ENCODE data around the gene NAP1L4. TPM values are rescaled to one million over a fixed set of nuclear protein-coding genes. Genes with fewer than 3 reads are reported as not detected.

The NAP1L4 gene
- total and polyA plus RNA-seq, 2 of the 8 experiments (the other 6 are each of a cell fraction or from before 2014, with no cell fraction given): 75.8 to 194 TPM

GRCh38 chr11:2996976-2997375 is 4.8 kb upstream of the NAP1L4 start:
- H2BK12ac ChIP-seq (ENCODE audit: low read depth, low read length): no peak overlapping the region
- H3K56ac ChIP-seq (replicated peaks; ENCODE audit: insufficient read length, low read depth, low read length): no peak overlapping the region
- H3K14ac ChIP-seq (ENCODE audit: insufficient read length): no peak overlapping the region
- H4K8ac ChIP-seq (ENCODE audit: extremely low read depth, insufficient read depth, low read length): no peak overlapping the region
- no peak overlapping the region for H3K4ac ChIP-seq (replicated peaks; ENCODE audit: insufficient read length, low read depth, low read length)
- no peak overlapping the region for H2AFZ ChIP-seq (ENCODE audit: low read length)
- 88% methylated on average over 6 of the region's 6 CpGs; no CpG with 5 or more reads in 1 of the 2 experiments for WGBS, 2 experiments (ENCODE audit: extremely low coverage in 1 of 2, insufficient coverage in 1 of 2, insufficient read length in 1 of 2, insufficient replicate concordance in 2 of 2, low coverage in 1 of 2, low lambda C conversion rate in 2 of 2, missing lambda C conversion rate in 1 of 2)
- no peak overlapping the region for H2AK5ac ChIP-seq (ENCODE audit: low read depth, low read length)
- no peak overlapping the region for H3K23ac ChIP-seq (ENCODE audit: insufficient read length)
- H4K5ac ChIP-seq (ENCODE audit: insufficient read length, low read depth, low read length): no peak overlapping the region
- no peak for FAIRE-seq
- no peaks in the 10 kb centered on the region for H3K27me3 ChIP-seq (replicated peaks in 1 of 4; ENCODE audit: control insufficient read depth in 3 of 4, extremely low read depth in 1 of 4, insufficient read depth in 3 of 4, low read length in 3 of 4)
- no peak overlapping the region for H3K9ac ChIP-seq (replicated peaks in 1 of 4; ENCODE audit: extremely low read depth in 1 of 4, low read depth in 3 of 4, low read length in 3 of 4)
- peaks cover 8% of the 10 kb centered on the region for H3K23me2 ChIP-seq (ENCODE audit: low read depth, low read length)
- peaks cover 3 to 7% of the 10 kb centered on the region in 2 experiments for H4K20me1 ChIP-seq (replicated peaks in 1 of 2; ENCODE audit: control insufficient read depth in 1 of 2, insufficient read depth in 2 of 2, low read length in 2 of 2)
- no peak overlapping the region for H2BK5ac ChIP-seq (ENCODE audit: low read depth, low read length)
- no peaks in the 10 kb centered on the region for H3K79me1 ChIP-seq (ENCODE audit: low read depth, low read length)
- H4K91ac ChIP-seq (replicated peaks; ENCODE audit: insufficient read length, low read length): no peak overlapping the region
- TF ChIP-seq SP2 (IDR thresholded peaks at IDR 0.05; ENCODE audit: low read length) (no peak), ZNF274 (IDR thresholded peaks at IDR 0.05; ENCODE audit: borderline replicate concordance, extremely low read depth, low read length) (no peak), NANOG (IDR thresholded peaks at IDR 0.05; ENCODE audit: insufficient read depth, low read depth, low read length, poor library complexity, severe bottlenecking) (no peak), TBP (IDR thresholded peaks at IDR 0.05; ENCODE audit: low read depth, low read length) (no peak), RFX5 (IDR thresholded peaks at IDR 0.05; ENCODE audit: borderline replicate concordance, low read depth, low read length) (no peak), RNF2 (IDR thresholded peaks at IDR 0.05; ENCODE audit: borderline replicate concordance, low read depth, low read length, missing control alignments, poor library complexity, severe bottlenecking) (no peak)
- H3K4me3 ChIP-seq (ENCODE audit: extremely low read depth in 1 of 4, insufficient read depth in 2 of 4, low read depth in 3 of 4, low read length in 4 of 4): no peak overlapping the region
- peaks cover 0 to 4% (median 2%) of the 10 kb centered on the region in 4 experiments; a peak in 4 of 7 replicates for H3K4me1 ChIP-seq (replicated peaks in 1 of 4; ENCODE audit: control insufficient read depth in 3 of 4, insufficient read depth in 4 of 4, low read length in 3 of 4)
- H3K79me2 ChIP-seq (ENCODE audit: control insufficient read depth in 1 of 2, insufficient read depth in 2 of 2, low read length in 2 of 2): no peaks in the 10 kb centered on the region
- no peaks in the 10 kb centered on the region for H3K9me3 ChIP-seq (ENCODE audit: insufficient read depth in 2 of 2, low read depth in 1 of 2, low read length in 1 of 2)
- ChIA-PET CTCF (ENCODE audit: partially characterized antibody) (interaction anchor here (0.7 to 3.3 kb wide), 9 partner anchors 16 to 1076 kb away, joined by 3 to 27 read pairs (median 3); partner anchors contain the start of gene PHLDA2), POLR2A (ENCODE audit: partially characterized antibody) (interaction anchor here (0.7 to 2.4 kb wide), 6 partner anchors 8 to 92 kb away, joined by 3 to 11 read pairs (median 4); no protein-coding TSS in a partner anchor)
- no peak overlapping the region for H3K18ac ChIP-seq (ENCODE audit: extremely low read depth, low read length)
- no peak overlapping the region for H2BK20ac ChIP-seq (ENCODE audit: low read length)
- DNase-seq (ENCODE audit: low read depth in 1 of 2, low spot score in 2 of 2): no peak
- no peak overlapping the region for H3K27ac ChIP-seq (ENCODE audit: low read depth, low read length)
- no peak overlapping the region for H2BK15ac ChIP-seq (ENCODE audit: low read length)
- H3K4me2 ChIP-seq (ENCODE audit: insufficient read depth in 1 of 2, low read depth in 2 of 2, low read length in 2 of 2): no peak overlapping the region
- H2BK120ac ChIP-seq (replicated peaks; ENCODE audit: low read depth, low read length): no peak overlapping the region
- peaks cover 4 to 24% (median 17%) of the 10 kb centered on the region in 4 experiments; a peak in 5 of 8 replicates for H3K36me3 ChIP-seq (ENCODE audit: control insufficient read depth in 2 of 4, insufficient read depth in 4 of 4, low read length in 3 of 4)

Data from H1 (cell line).